ENCODE measurements around the gene RRP1. TPM values are rescaled to one million over a fixed set of nuclear protein-coding genes. Genes with fewer than 3 reads are reported as not detected.

Gene RRP1
- total RNA-seq, 4 donors from 2014 or later = 11.0 to 20.1 (median 18.7) TPM

DNA sequence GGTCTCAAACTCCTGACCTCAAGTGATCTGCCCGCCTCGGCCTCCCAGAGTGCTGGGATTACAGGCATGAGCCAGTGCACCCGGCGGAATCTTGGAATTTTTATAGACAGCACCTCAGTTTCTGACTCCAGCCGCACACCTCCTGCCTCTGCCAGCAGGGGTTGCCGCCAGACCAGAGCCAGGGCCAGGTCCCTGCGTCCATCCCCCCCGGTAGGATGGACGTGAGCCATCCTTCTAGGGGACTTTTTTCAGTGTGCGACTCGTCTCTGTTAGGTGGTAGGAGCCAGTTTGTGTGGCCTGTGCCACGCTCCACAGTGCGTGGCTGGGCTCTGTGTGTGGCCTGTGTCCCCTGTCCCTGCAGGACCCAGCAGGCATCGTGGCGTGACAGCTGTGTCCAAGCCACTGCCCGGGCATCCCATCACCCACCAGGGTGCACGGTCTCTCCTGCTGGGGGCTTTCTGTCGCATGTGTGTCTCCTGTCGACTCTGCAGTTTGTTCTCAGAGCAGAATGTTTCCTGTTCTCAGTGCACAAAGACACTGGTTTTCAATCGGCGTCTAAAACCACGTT, 28.9 kb upstream of the RRP1 start:
- peaks cover 0 to 5% of the 10 kb centered on the region in 2 donors for H3K4me1 ChIP-seq
- no peak overlapping the region for H3K4me3 ChIP-seq (replicated peaks in 1 of 3)
- no peak for DNase-seq
- H3K27me3 ChIP-seq = no peaks in the 10 kb centered on the region
- no peak for TF ChIP-seq POLR2A (IDR thresholded peaks at IDR 0.05)
- TF ChIP-seq, protein P1, sequence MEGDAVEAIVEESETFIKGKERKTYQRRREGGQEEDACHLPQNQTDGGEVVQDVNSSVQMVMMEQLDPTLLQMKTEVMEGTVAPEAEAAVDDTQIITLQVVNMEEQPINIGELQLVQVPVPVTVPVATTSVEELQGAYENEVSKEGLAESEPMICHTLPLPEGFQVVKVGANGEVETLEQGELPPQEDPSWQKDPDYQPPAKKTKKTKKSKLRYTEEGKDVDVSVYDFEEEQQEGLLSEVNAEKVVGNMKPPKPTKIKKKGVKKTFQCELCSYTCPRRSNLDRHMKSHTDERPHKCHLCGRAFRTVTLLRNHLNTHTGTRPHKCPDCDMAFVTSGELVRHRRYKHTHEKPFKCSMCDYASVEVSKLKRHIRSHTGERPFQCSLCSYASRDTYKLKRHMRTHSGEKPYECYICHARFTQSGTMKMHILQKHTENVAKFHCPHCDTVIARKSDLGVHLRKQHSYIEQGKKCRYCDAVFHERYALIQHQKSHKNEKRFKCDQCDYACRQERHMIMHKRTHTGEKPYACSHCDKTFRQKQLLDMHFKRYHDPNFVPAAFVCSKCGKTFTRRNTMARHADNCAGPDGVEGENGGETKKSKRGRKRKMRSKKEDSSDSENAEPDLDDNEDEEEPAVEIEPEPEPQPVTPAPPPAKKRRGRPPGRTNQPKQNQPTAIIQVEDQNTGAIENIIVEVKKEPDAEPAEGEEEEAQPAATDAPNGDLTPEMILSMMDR (IDR thresholded peaks at IDR 0.05) = no peak
- intact Hi-C loops (cut with DNase I) = no loop called here
- H3K27ac ChIP-seq = no peak overlapping the region
- peaks cover 20 to 27% of the 10 kb centered on the region in 2 donors for H3K36me3 ChIP-seq
- WGBS, 2 donors = 92 to 94% methylated on average over 15 to 22 of the region's 22 CpGs
- H3K9me3 ChIP-seq = no peaks in the 10 kb centered on the region

- Histone ChIP-seq H3K27me3 (no peaks in the 10 kb centered on the region), H3K27ac (no peak overlapping the region), H3K9me3 (no peaks in the 10 kb centered on the region), H3K4me1 (peaks cover 0 to 7% of the 10 kb centered on the region in 2 donors), H3K4me3 (replicated peaks in 1 of 3) (no peak overlapping the region), H3K36me3 (peaks cover 7 to 13% of the 10 kb centered on the region in 2 donors)
- no peak for TF ChIP-seq POLR2A (IDR thresholded peaks at IDR 0.05)
- TF ChIP-seq, protein P1 (IDR thresholded peaks at IDR 0.05) = no peak
- WGBS, 2 donors = 90 to 96% methylated on average over 18 of the region's 18 CpGs
- intact Hi-C loops (cut with DNase I) = no loop called here
- no peak for DNase-seq
These were observed 27.5 kb upstream of the RRP1 start for GRCh38 chr21:43761886-43762285.

DNA sequence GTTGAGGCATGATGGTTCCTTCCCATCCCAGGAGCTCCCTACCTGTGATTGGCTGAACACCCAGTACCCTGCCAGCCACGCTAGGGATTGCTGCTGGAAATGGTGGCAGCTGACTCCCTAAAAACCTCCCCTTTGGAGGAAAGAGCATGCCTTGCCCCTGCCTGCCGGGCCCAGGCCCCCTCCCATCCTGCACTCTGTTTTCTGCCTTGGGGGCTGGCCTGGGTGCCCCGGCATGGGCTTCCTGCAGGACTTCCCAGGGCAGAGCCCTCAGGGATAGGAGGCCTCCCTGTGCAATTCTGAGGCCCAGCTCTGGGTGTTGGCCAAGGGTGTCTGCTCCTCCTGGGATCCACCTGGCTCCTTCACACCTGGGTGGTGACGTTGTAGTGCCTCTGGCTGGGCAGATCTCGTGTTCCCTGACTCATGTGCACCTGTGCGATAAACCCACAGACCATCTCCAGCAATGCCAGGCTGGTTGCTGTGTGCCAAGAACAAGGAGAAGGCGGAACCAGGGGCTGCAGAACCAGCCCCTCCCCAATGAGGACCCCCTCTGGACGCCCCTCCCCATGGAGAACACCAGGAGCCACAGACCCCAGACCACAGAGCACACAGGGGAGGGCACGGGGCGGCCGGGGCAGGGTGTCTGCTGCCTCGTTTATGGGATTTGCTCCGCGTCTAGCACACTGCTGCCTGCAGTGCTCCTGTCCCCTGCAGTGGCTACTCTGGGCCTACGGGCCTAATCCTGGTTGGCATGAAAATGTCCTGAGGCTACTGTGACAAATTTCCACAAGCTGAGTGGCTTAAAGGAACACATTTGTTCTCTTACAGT, 26.9 kb upstream of the RRP1 start:
- Histone ChIP-seq H3K4me1 (peaks cover 0 to 10% of the 10 kb centered on the region in 2 donors), H3K27me3 (no peaks in the 10 kb centered on the region), H3K36me3 (peaks cover 5 to 9% of the 10 kb centered on the region in 2 donors), H3K27ac (no peak overlapping the region), H3K4me3 (replicated peaks in 1 of 3) (no peak overlapping the region), H3K9me3 (no peaks in the 10 kb centered on the region)
- DNase-seq = no peak
- no peak for TF ChIP-seq POLR2A (IDR thresholded peaks at IDR 0.05)
- TF ChIP-seq, protein P1 (IDR thresholded peaks at IDR 0.05) = no peak
- 96 to 97% methylated on average over 11 to 13 of the region's 15 CpGs for WGBS, 2 donors
- intact Hi-C loops (cut with DNase I) = no loop called here

DNA sequence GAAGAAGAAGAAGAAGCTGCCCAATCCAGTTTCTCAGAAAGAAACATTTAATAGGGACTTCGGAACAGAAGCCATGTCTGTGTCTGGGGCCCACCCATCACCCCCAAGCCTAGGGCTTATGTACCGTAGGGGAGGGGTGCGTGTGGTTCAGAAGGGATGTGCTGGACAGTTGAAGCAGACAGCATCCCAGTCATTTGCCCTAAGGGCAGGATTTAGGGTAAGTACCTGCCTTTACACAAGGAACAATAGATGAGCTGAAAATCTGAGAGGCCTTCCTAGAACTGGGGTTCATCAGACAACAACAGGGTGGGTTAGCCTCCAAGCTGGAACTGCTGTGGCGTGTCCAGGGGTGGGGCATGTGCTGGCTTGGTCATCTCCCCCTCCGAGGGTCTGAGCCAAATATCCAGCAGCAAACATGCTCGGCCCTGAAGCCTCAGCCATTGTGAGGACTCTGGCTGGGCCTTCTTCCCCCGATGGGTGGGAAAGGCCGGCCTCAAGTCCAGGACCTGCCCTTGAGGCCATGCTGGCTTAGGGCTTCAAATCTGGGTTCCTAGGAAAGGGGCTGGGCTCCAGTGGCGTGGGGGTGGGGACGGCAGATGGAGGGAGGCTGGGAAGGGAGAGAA, 25.4 kb upstream of the RRP1 start:
- no peak overlapping the region for H3K27ac ChIP-seq
- no peak for DNase-seq
- TF ChIP-seq, protein P1 (IDR thresholded peaks at IDR 0.05) = no peak
- no peak for TF ChIP-seq POLR2A (IDR thresholded peaks at IDR 0.05)
- WGBS, 2 donors = 88 to 90% methylated on average over 8 to 9 of the region's 10 CpGs
- H3K27me3 ChIP-seq = no peaks in the 10 kb centered on the region
- peaks cover under 1 to 3% of the 10 kb centered on the region in 2 donors for H3K36me3 ChIP-seq
- H3K9me3 ChIP-seq = no peaks in the 10 kb centered on the region
- intact Hi-C loops (cut with DNase I) = no loop called here
- no peak overlapping the region for H3K4me3 ChIP-seq (replicated peaks in 1 of 3)
- peaks cover 7 to 22% of the 10 kb centered on the region in 2 donors for H3K4me1 ChIP-seq
